HEK293 (cell line): Measurements from ENCODE around the gene NOL4L.
A peak's percentile ranks its signal among the peaks of the same experiment; 100 is the strongest.

Source experiments
- CTCF ChIA-PET: fragments of 350-600 bp; formaldehyde crosslinking; extraction: SDS; loops from one replicate; lab custom pipeline; 2021; ENCODE audit warnings: antibody characterized with exemption; lab: Yijun Ruan, JAX
- POLR2A ChIA-PET: fragments of 300-600 bp; formaldehyde crosslinking; extraction: SDS; loops from one replicate; lab custom pipeline; 2020; ENCODE audit warnings: antibody characterized with exemption, inconsistent platforms; lab: Yijun Ruan, JAX
- H3K27ac ChIP-seq: fragments of 200-500 bp; sonication (Bioruptor generic); 2 replicates; pipeline ENCODE4 v1.5.1; 2014; ENCODE audit warnings: low read depth, low read length, control low read depth, inconsistent platforms; ENCODE audit errors: extremely low read depth
- H3K36me3 ChIP-seq, 2 experiments: fragments of 200-500 bp in 1 of 2; sonication (Bioruptor generic) in 1 of 2; 1 replicate in 1 of 2; 2 replicates in 1 of 2; pipeline ENCODE4 v1.5.1; 2014 to 2017; ENCODE audit warnings: inconsistent platforms in 2 of 2, low read length in 2 of 2; ENCODE audit not compliant: control insufficient read depth in 2 of 2, insufficient read depth in 1 of 2
- H3K4me1 ChIP-seq: fragments of 200-500 bp; sonication (Bioruptor generic); 2 replicates; pipeline ENCODE4 v1.5.1; 2014; ENCODE audit warnings: mild to moderate bottlenecking, low read length, inconsistent platforms; ENCODE audit not compliant: control insufficient read depth, insufficient read depth
- H3K4me3 ChIP-seq: 2 replicates; pipeline ENCODE4 v1.5.1; 2011; ENCODE audit warnings: low read depth, mild to moderate bottlenecking, control low read depth, low read length, moderate library complexity
- H3K9me3 ChIP-seq: fragments of 200-500 bp; sonication (Bioruptor generic); 2 replicates; pipeline ENCODE4 v1.5.1; 2014; ENCODE audit warnings: low read depth, low read length, inconsistent platforms; ENCODE audit not compliant: control insufficient read depth, insufficient read depth
- CTCF ChIP-seq: fragments of 450-650 bp; formaldehyde crosslinking; IDR thresholded peaks from 2 replicates; pipeline ENCODE4 v1.5.1; 2016; ENCODE audit warnings: missing biosample characterization, missing genetic modification characterization
- EGR2 ChIP-seq: fragments of 450-650 bp; formaldehyde crosslinking; IDR thresholded peaks from 2 replicates; pipeline ENCODE4 v1.5.1; 2016; ENCODE audit warnings: low read depth, missing biosample characterization, missing genetic modification characterization
- GLIS2 ChIP-seq: fragments of 450-650 bp; formaldehyde crosslinking; IDR thresholded peaks from 2 replicates; pipeline ENCODE4 v1.5.1; 2016; ENCODE audit warnings: missing biosample characterization, missing genetic modification characterization
- ZBTB20 ChIP-seq: fragments of 450-650 bp; formaldehyde crosslinking; IDR thresholded peaks from 2 replicates; pipeline ENCODE4 v1.5.1; 2016; ENCODE audit warnings: missing biosample characterization, missing genetic modification characterization
- ZBTB21 ChIP-seq: fragments of 450-650 bp; formaldehyde crosslinking; IDR thresholded peaks from 2 replicates; pipeline ENCODE4 v1.5.1; 2017; ENCODE audit warnings: missing biosample characterization, missing genetic modification characterization
- ZFHX2 ChIP-seq: fragments of 450-650 bp; formaldehyde crosslinking; conservative IDR thresholded peaks from 2 replicates; pipeline ENCODE4 v1.5.1; 2016; ENCODE audit warnings: missing biosample characterization, missing genetic modification characterization
- ZNF157 ChIP-seq: fragments of 450-650 bp; formaldehyde crosslinking; IDR thresholded peaks from 2 replicates; pipeline ENCODE4 v1.5.1; 2016; ENCODE audit warnings: missing biosample characterization, missing genetic modification characterization
- ZNF221 ChIP-seq: fragments of 450-650 bp; formaldehyde crosslinking; IDR thresholded peaks from 2 replicates; pipeline ENCODE4 v1.5.1; 2017; ENCODE audit warnings: missing biosample characterization, missing genetic modification characterization, borderline replicate concordance
- ZNF341 ChIP-seq: fragments of 450-650 bp; formaldehyde crosslinking; IDR thresholded peaks from 2 replicates; pipeline ENCODE4; 2016; ENCODE audit warnings: low read depth, missing biosample characterization, missing genetic modification characterization
- ZNF544 ChIP-seq: fragments of 450-650 bp; formaldehyde crosslinking; IDR thresholded peaks from 2 replicates; pipeline ENCODE4 v1.5.0; 2017; ENCODE audit warnings: missing biosample characterization, missing genetic modification characterization
- ZNF580 ChIP-seq: fragments of 450-650 bp; formaldehyde crosslinking; IDR thresholded peaks from 2 replicates; pipeline ENCODE4 v1.5.1; 2016; ENCODE audit warnings: missing biosample characterization, missing genetic modification characterization
- ZNF660 ChIP-seq: fragments of 450-650 bp; IDR thresholded peaks from 2 replicates; pipeline ENCODE4 v1.5.1; 2018; ENCODE audit warnings: missing biosample characterization, mild to moderate bottlenecking, missing genetic modification characterization
- ZNF664 ChIP-seq: fragments of 450-650 bp; formaldehyde crosslinking; IDR thresholded peaks from 2 replicates; pipeline ENCODE4 v1.5.1; 2016; ENCODE audit warnings: missing biosample characterization, missing genetic modification characterization
- ZNF701 ChIP-seq: fragments of 450-650 bp; formaldehyde crosslinking; IDR thresholded peaks from 2 replicates; pipeline ENCODE4 v1.5.1; 2016; ENCODE audit warnings: missing biosample characterization, missing genetic modification characterization
- ZNF843 ChIP-seq: fragments of 450-650 bp; formaldehyde crosslinking; IDR thresholded peaks from 2 replicates; pipeline ENCODE4 v1.5.1; 2016; ENCODE audit warnings: missing biosample characterization, missing genetic modification characterization
- ZSCAN18 ChIP-seq: fragments of 450-650 bp; formaldehyde crosslinking; IDR thresholded peaks from 2 replicates; pipeline ENCODE4 v1.5.1; 2016; ENCODE audit warnings: missing biosample characterization, missing genetic modification characterization

NOL4L gene

GRCh38 chr20:32452776-32453466 lies 132.2 kb downstream of the NOL4L start:
- Histone ChIP-seq H3K4me3 (no peak overlapping the region), H3K27ac (no peak overlapping the region), H3K4me1 (no peaks in the 10 kb centered on the region; the same call in 1 of the 2 replicates), H3K36me3 (peaks cover 0 to 48% of the 10 kb centered on the region in 2 experiments; a peak in 1 of 3 replicates), H3K9me3 (no peaks in the 10 kb centered on the region)
- ChIA-PET POLR2A (no interaction called here), CTCF (interaction anchor here (0.6 to 0.7 kb wide), 2 partner anchors 34 to 72 kb away, joined by 3 read pairs; no protein-coding TSS in a partner anchor)
- TF ChIP-seq ZBTB21 (no peak), ZNF664 (no peak), EGR2 (tag by site-specific recombination) (no peak), ZNF660 (no peak), ZNF221 (tag by site-specific recombination) (no peak), GLIS2 (no peak), ZNF544 (tag by site-specific recombination) (no peak), ZNF701 (tag by site-specific recombination) (no peak), ZNF580 (no peak)

GRCh38 chr20:32451682-32452461 lies 133.3 kb downstream of the NOL4L start:
- Histone ChIP-seq H3K4me3 (no peak overlapping the region), H3K27ac (no peak overlapping the region), H3K4me1 (no peaks in the 10 kb centered on the region; the same call in 1 of the 2 replicates), H3K9me3 (no peaks in the 10 kb centered on the region), H3K36me3 (peaks cover 0 to 53% of the 10 kb centered on the region in 2 experiments; a peak in 1 of 3 replicates)
- CTCF ChIA-PET, result interaction anchor here (0.6 to 1.1 kb wide), 3 partner anchors 27 to 93 kb away, joined by 3 to 4 read pairs (median 4); no protein-coding TSS in a partner anchor
- POLR2A ChIA-PET, result no interaction called here
- TF ChIP-seq ZBTB20 (tag by site-specific recombination), result no peak
- TF ChIP-seq CTCF, result peak; percentile 60
- peak; percentile 62; the same call in 1 of the 2 replicates for TF ChIP-seq EGR2 (tag by site-specific recombination)
- no peak for TF ChIP-seq ZSCAN18 (tag by site-specific recombination)
- TF ChIP-seq ZFHX2 (tag by site-specific recombination), result peak; percentile 54

- Histone ChIP-seq H3K36me3 (peaks cover 0 to 58% of the 10 kb centered on the region in 2 experiments; a peak in 1 of 3 replicates), H3K4me3 (no peak overlapping the region), H3K9me3 (no peaks in the 10 kb centered on the region), H3K27ac (no peak overlapping the region), H3K4me1 (no peaks in the 10 kb centered on the region)
- CTCF ChIA-PET, result interaction anchor here (0.9 to 1.1 kb wide), 2 partner anchors 27 to 92 kb away, joined by 3 to 4 read pairs; no protein-coding TSS in a partner anchor
- no peak for TF ChIP-seq ZNF843 (tag by site-specific recombination)
- TF ChIP-seq ZNF341, result peak; percentile 41; the same call in 1 of the 2 replicates
- TF ChIP-seq ZNF157 (tag by site-specific recombination), result no peak
- POLR2A ChIA-PET, result no interaction called here
Observed at GRCh38 chr20:32451340-32451681, 133.8 kb downstream of the NOL4L start.
